ENCODE results near the gene CAMK1G. TPM values are rescaled to one million over a fixed set of nuclear protein-coding genes. Genes with fewer than 3 reads are reported as not detected.

CAMK1G gene
- polyA plus RNA-seq, 1 donor (not counting 4 experiments of a cell fraction or from before 2014, with no cell fraction given) = not detected

GRCh38 chr1:209593747-209594146, 10.2 kb downstream of the CAMK1G start:
- no peaks in the 10 kb centered on the region for H3K9me3 ChIP-seq (ENCODE audit: control insufficient read depth, low read depth, low read length)
- H3K4me1 ChIP-seq (ENCODE audit: control insufficient read depth, extremely low read depth, insufficient read depth, low read length) = peaks cover 3% of the 10 kb centered on the region
- no peak overlapping the region for H3K27ac ChIP-seq (ENCODE audit: control insufficient read depth, insufficient read depth, low read length)
- H3K4me3 ChIP-seq (ENCODE audit: control insufficient read depth in 2 of 3, extremely low read depth in 1 of 3, insufficient read depth in 2 of 3, low read depth in 1 of 3, low read length in 3 of 3) = no peak overlapping the region
- no peaks in the 10 kb centered on the region for H3K36me3 ChIP-seq (ENCODE audit: control insufficient read depth in 2 of 2, extremely low read depth in 1 of 2, insufficient read depth in 2 of 2, low read length in 2 of 2)
- dilution Hi-C loops (cut with MboI; ENCODE audit: extremely low pct_ligation_motif_present, low sequenced_read_pairs) = no loop called here
- TF ChIP-seq CTCF (optimal IDR thresholded peaks at IDR 0.05 in 1 of 3, IDR thresholded peaks at IDR 0.05 in 1 of 3, conservative IDR thresholded peaks at IDR 0.05 in 1 of 3; ENCODE audit: extremely low read depth in 1 of 3, insufficient read depth in 2 of 3, low read length in 3 of 3) (no peak), EZH2 (IDR thresholded peaks at IDR 0.05; ENCODE audit: low read length) (no peak)
- no peak overlapping the region for H3K4me2 ChIP-seq (ENCODE audit: control insufficient read depth, extremely low read depth, insufficient read depth, low read depth, low read length)
- H4K20me1 ChIP-seq (ENCODE audit: control insufficient read depth, extremely low read depth, insufficient read depth, low read length) = no peaks in the 10 kb centered on the region
- H2AFZ ChIP-seq (ENCODE audit: control insufficient read depth, low read length) = no peak overlapping the region
- no peaks in the 10 kb centered on the region for H3K9me1 ChIP-seq (ENCODE audit: control insufficient read depth, extremely low read depth, insufficient read depth, low read length)
- no peak for FAIRE-seq
- no peaks in the 10 kb centered on the region for H3K79me2 ChIP-seq (ENCODE audit: control insufficient read depth, insufficient read depth, low read length)
- no peak for DNase-seq (ENCODE audit: low read depth, low spot score)
- H3K9ac ChIP-seq (ENCODE audit: control insufficient read depth, extremely low read depth, insufficient read depth, low read length) = no peak overlapping the region
- peaks cover 8% of the 10 kb centered on the region for H3K27me3 ChIP-seq (ENCODE audit: control insufficient read depth, extremely low read depth, insufficient read depth, low read length)

GRCh38 chr1:209594440-209594839, 10.9 kb downstream of the CAMK1G start:
- Histone ChIP-seq H3K9me1 (ENCODE audit: control insufficient read depth, extremely low read depth, insufficient read depth, low read length) (no peaks in the 10 kb centered on the region), H2AFZ (ENCODE audit: control insufficient read depth, low read length) (no peak overlapping the region), H3K9me3 (ENCODE audit: control insufficient read depth, low read depth, low read length) (no peaks in the 10 kb centered on the region), H3K4me1 (ENCODE audit: control insufficient read depth, extremely low read depth, insufficient read depth, low read length) (peaks cover 3% of the 10 kb centered on the region), H4K20me1 (ENCODE audit: control insufficient read depth, extremely low read depth, insufficient read depth, low read length) (no peaks in the 10 kb centered on the region), H3K4me2 (ENCODE audit: control insufficient read depth, extremely low read depth, insufficient read depth, low read depth, low read length) (no peak overlapping the region), H3K36me3 (ENCODE audit: control insufficient read depth in 2 of 2, extremely low read depth in 1 of 2, insufficient read depth in 2 of 2, low read length in 2 of 2) (no peaks in the 10 kb centered on the region), H3K4me3 (ENCODE audit: control insufficient read depth in 2 of 3, extremely low read depth in 1 of 3, insufficient read depth in 2 of 3, low read depth in 1 of 3, low read length in 3 of 3) (no peak overlapping the region), H3K27me3 (ENCODE audit: control insufficient read depth, extremely low read depth, insufficient read depth, low read length) (peaks cover 8% of the 10 kb centered on the region), H3K27ac (ENCODE audit: control insufficient read depth, insufficient read depth, low read length) (no peak overlapping the region), H3K79me2 (ENCODE audit: control insufficient read depth, insufficient read depth, low read length) (no peaks in the 10 kb centered on the region), H3K9ac (ENCODE audit: control insufficient read depth, extremely low read depth, insufficient read depth, low read length) (no peak overlapping the region)
- DNase-seq (ENCODE audit: low read depth, low spot score) = no peak
- FAIRE-seq = peak; percentile 66
- dilution Hi-C loops (cut with MboI; ENCODE audit: extremely low pct_ligation_motif_present, low sequenced_read_pairs) = no loop called here
- TF ChIP-seq EZH2 (IDR thresholded peaks at IDR 0.05; ENCODE audit: low read length) (no peak), CTCF (optimal IDR thresholded peaks at IDR 0.05 in 1 of 3, IDR thresholded peaks at IDR 0.05 in 1 of 3, conservative IDR thresholded peaks at IDR 0.05 in 1 of 3; ENCODE audit: extremely low read depth in 1 of 3, insufficient read depth in 2 of 3, low read length in 3 of 3) (no peak)
